Left ventricle myocardium inferior (tissue), 1 donor: ENCODE measurements around the gene PRLR. TPM values are rescaled to one million over a fixed set of nuclear protein-coding genes. Genes with fewer than 3 reads are reported as not detected.

Experiments
- DNase-seq: peaks from one replicate; pipeline ENCODE4 v3.0.0-alpha.2; 2020
- H3K27ac ChIP-seq: fragments of 200-600 bp; replicated peaks from 2 replicates; pipeline ENCODE4 v1.8.0; 2021
- H3K27me3 ChIP-seq: fragments of 200-600 bp; 2 replicates; pipeline ENCODE4 v1.8.0; 2021; ENCODE audit warnings: low read depth
- H3K36me3 ChIP-seq: fragments of 200-600 bp; 2 replicates; pipeline ENCODE4 v1.8.0; 2021
- H3K4me1 ChIP-seq: fragments of 200-600 bp; 2 replicates; pipeline ENCODE4 v1.8.0; 2021
- H3K4me3 ChIP-seq: fragments of 200-600 bp; 2 replicates; pipeline ENCODE4 v1.8.0; 2021; ENCODE audit warnings: mild to moderate bottlenecking, moderate library complexity
- H3K9me3 ChIP-seq: fragments of 200-600 bp; replicated peaks from 2 replicates; pipeline ENCODE4 v1.8.0; 2021
- CTCF ChIP-seq: fragments of 200-600 bp; IDR thresholded peaks from 2 replicates; pipeline ENCODE4 v1.8.0; 2021; ENCODE audit warnings: antibody characterized with exemption, mild to moderate bottlenecking, borderline replicate concordance
- intact Hi-C: fragments of 100-400 bp; cut with micrococcal nuclease; formaldehyde crosslinking; loops from one replicate; pipeline ENCODE4 v1.11.0; 2022
- total RNA-seq: library from RNA; stranded (reverse); fragmentation: NEBNext Ultra II Directional; extraction: Animal tissue kit (Norgen Biotek cat#: 25700); gene quantifications from one replicate; pipeline ENCODE4 v1.2.1, GENCODE V29; 2021
- donor health status: DM: no; HTN: yes; CAD: no; lungs with severe emphysema.

Gene PRLR
- total RNA-seq, 1 donor from 2014 or later, result 0.66 TPM

DNA sequence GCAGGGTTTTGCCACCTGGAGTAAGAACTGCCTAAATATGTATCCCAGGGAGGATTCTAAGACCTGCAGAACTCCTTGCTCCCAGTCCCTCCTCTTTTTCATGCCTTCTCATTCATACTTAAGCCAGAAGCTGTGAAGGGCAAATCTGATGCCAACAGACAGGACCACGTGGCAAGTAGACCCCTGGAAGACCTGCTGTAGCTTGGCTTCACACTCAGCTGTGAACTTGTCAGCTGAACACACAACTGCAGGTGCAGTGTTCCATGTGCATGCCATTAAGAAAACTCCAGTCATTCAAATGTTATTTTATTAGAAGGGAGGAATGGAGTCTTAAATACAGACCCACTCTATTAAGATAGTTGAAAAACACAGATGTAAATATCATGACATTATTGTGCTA lies 103.3 kb downstream of the PRLR start:
- H3K4me1 ChIP-seq, result no peaks in the 10 kb centered on the region
- intact Hi-C loops, result no loop called here
- DNase-seq, result no peak
- H3K36me3 ChIP-seq, result no peaks in the 10 kb centered on the region
- H3K9me3 ChIP-seq, result peaks cover 6% of the 10 kb centered on the region
- peaks cover 31% of the 10 kb centered on the region for H3K27me3 ChIP-seq
- H3K27ac ChIP-seq, result no peak overlapping the region
- TF ChIP-seq CTCF, result no peak
- no peak overlapping the region for H3K4me3 ChIP-seq

DNA sequence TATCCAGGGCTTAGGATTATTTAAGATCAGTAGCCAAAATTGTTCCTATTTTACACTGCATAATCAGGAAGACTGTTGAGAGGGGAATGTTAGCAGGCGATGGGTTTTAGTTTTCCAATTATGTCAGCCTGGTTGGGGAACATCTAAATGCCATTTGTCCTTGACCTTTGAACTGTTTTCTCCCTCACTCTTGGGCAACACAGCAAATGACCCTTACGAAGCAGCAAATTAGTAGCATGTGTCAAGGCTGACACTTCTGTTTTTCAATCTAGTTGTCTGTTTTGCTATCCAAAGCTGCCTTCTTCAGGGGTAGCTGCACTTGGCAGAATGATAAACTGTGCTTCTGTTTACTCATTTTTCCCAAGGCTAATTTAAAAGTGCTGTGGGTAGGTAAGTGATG lies 104.5 kb downstream of the PRLR start:
- H3K27me3 ChIP-seq, result peaks cover 23% of the 10 kb centered on the region
- no peak for TF ChIP-seq CTCF
- intact Hi-C loops, result no loop called here

DNA sequence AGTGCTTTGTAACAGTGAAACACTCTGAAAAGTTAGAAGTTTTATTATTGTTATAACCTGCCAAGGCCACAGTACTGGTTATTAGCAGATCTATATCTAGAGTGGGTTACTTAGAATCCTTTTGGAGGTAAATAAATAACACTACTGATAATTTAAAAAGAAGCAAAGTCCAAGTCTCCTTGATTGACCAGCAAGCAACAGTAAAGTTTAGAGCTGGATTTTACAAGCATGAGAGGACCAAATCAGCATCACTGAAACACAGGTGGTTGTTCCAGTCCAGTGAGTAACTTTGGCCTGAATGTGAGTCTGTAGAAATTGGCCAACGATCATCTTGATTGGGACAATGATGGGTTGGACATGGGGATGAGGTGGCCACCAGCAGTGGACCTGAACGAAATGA lies 105.4 kb downstream of the PRLR start:
- no peaks in the 10 kb centered on the region for H3K9me3 ChIP-seq
- H3K27me3 ChIP-seq, result peaks cover 15% of the 10 kb centered on the region
- H3K4me1 ChIP-seq, result no peaks in the 10 kb centered on the region
- no peak for DNase-seq
- H3K36me3 ChIP-seq, result no peaks in the 10 kb centered on the region
- H3K4me3 ChIP-seq, result no peak overlapping the region
- TF ChIP-seq CTCF, result no peak
- intact Hi-C loops, result no loop called here
- H3K27ac ChIP-seq, result no peak overlapping the region

More for the DNA sequence above, 104.5 kb downstream of the PRLR start:
- DNase-seq, result no peak
- Histone ChIP-seq H3K9me3 (peaks cover 3% of the 10 kb centered on the region), H3K36me3 (no peaks in the 10 kb centered on the region), H3K27ac (no peak overlapping the region), H3K4me1 (no peaks in the 10 kb centered on the region), H3K4me3 (no peak overlapping the region)

- peaks cover 9% of the 10 kb centered on the region for H3K27me3 ChIP-seq
- no peak for DNase-seq
- no peak overlapping the region for H3K27ac ChIP-seq
- H3K4me1 ChIP-seq, result no peaks in the 10 kb centered on the region
- H3K36me3 ChIP-seq, result no peaks in the 10 kb centered on the region
- H3K4me3 ChIP-seq, result no peak overlapping the region
- intact Hi-C loops, result no loop called here
- no peaks in the 10 kb centered on the region for H3K9me3 ChIP-seq
- TF ChIP-seq CTCF, result no peak
Observed at GRCh38 chr5:35122819-35123218, 107.5 kb downstream of the PRLR start.

DNA sequence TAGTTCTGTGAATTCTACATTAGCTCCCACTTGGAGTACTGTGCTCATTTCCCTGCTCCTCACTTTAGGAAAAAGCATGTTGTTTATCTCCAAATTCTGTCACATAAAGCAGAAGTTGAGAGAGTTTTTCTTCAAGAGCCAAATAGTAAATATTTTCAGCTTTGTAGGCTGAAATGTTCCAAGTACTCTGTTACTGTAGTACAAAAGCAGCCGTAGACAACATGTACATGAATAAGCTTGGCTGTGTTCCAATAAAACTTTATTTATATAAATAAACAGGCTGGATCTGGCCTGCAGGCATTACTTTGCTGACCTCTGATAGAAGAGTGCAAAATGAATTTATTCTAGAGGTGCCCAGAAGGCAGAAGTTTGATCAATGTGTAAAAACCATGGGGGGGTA lies 109.6 kb downstream of the PRLR start:
- Histone ChIP-seq H3K4me1 (no peaks in the 10 kb centered on the region), H3K9me3 (no peaks in the 10 kb centered on the region), H3K36me3 (no peaks in the 10 kb centered on the region), H3K4me3 (no peak overlapping the region), H3K27me3 (no peaks in the 10 kb centered on the region), H3K27ac (no peak overlapping the region)
- no peak for TF ChIP-seq CTCF
- intact Hi-C loops, result no loop called here
- DNase-seq, result no peak

GRCh38 chr5:35117967-35118366 lies 112.3 kb downstream of the PRLR start:
- DNase-seq, result no peak
- Histone ChIP-seq H3K9me3 (no peaks in the 10 kb centered on the region), H3K4me3 (no peak overlapping the region), H3K36me3 (no peaks in the 10 kb centered on the region), H3K27me3 (peaks cover 5% of the 10 kb centered on the region), H3K4me1 (no peaks in the 10 kb centered on the region), H3K27ac (no peak overlapping the region)
- TF ChIP-seq CTCF, result no peak
- intact Hi-C loops, result no loop called here
